ENCODE measurements around the gene WASHC2C.
"Not testable (repeated sequence)": the region's sequence is repeated elsewhere in the genome, so short reads cannot be mapped to it uniquely, and the experiment has no call there.

- TF ChIP-seq CTCF (IDR thresholded peaks at IDR 0.05); POLR2A (IDR thresholded peaks at IDR 0.05); POLR2AphosphoS5 (IDR thresholded peaks at IDR 0.05; ENCODE audit: insufficient read depth in 1 of 2, low read depth in 1 of 2): not testable (repeated sequence)
Observed at GRCh38 chr10:45814146-45814545, 87.1 kb downstream of the WASHC2C start.

Data from vagina (tissue), 2 donors.